Astrocyte (in vitro differentiated cells and primary cell): ENCODE results near the gene HTRA1. TPM values are rescaled to one million over a fixed set of nuclear protein-coding genes. Genes with fewer than 3 reads are reported as not detected.
A peak's percentile ranks its signal among the peaks of the same experiment; 100 is the strongest.

ENCODE experiments used
- DNase-seq: peaks from one replicate; pipeline ENCODE4 v3.0.0-alpha.2; 2010; ENCODE audit warnings: low read depth
- FAIRE-seq: peaks from 2 replicates; lab custom pipeline; 2011; peaks lifted over from hg19 to GRCh38; lab: Jason Lieb, UNC
- H2AFZ ChIP-seq: 2 replicates; pipeline ENCODE4 v1.6.0; 2012; ENCODE audit warnings: low read depth, low read length, inconsistent platforms
- H3K27ac ChIP-seq: 2 replicates; pipeline ENCODE4 v1.5.1; 2011; ENCODE audit warnings: low read depth, low read length, inconsistent platforms
- H3K27me3 ChIP-seq: 2 replicates; pipeline ENCODE4 v1.6.0; 2011; ENCODE audit warnings: low read length, inconsistent platforms; ENCODE audit not compliant: insufficient read depth
- H3K36me3 ChIP-seq: 2 replicates; pipeline ENCODE4 v1.5.1; 2011; ENCODE audit warnings: low read length, inconsistent platforms; ENCODE audit not compliant: insufficient read depth
- H3K4me1 ChIP-seq: 2 replicates; pipeline ENCODE4 v1.5.1; 2011; ENCODE audit warnings: low read length, inconsistent platforms; ENCODE audit not compliant: insufficient read depth
- H3K4me2 ChIP-seq: 2 replicates; pipeline ENCODE4 v1.6.0; 2012; ENCODE audit warnings: low read length, inconsistent platforms
- H3K4me3 ChIP-seq: 2 replicates; pipeline ENCODE4 v1.5.1; 2011; ENCODE audit warnings: low read depth, mild to moderate bottlenecking, low read length, inconsistent platforms; ENCODE audit not compliant: insufficient read depth
- H3K79me2 ChIP-seq: 2 replicates; pipeline ENCODE4 v1.6.0; 2012; ENCODE audit warnings: mild to moderate bottlenecking, low read length, inconsistent platforms; ENCODE audit not compliant: insufficient read depth
- H3K9ac ChIP-seq: 2 replicates; pipeline ENCODE4 v1.6.0; 2012; ENCODE audit warnings: mild to moderate bottlenecking, low read length, inconsistent platforms
- H3K9me3 ChIP-seq: 2 replicates; pipeline ENCODE4 v1.5.1; 2012; ENCODE audit warnings: low read depth, mild to moderate bottlenecking, low read length, inconsistent platforms; ENCODE audit not compliant: insufficient read depth
- H4K20me1 ChIP-seq: 2 replicates; pipeline ENCODE4 v1.6.0; 2012; ENCODE audit warnings: low read length, inconsistent platforms; ENCODE audit not compliant: insufficient read depth
- H3K27ac Mint-ChIP-seq: one replicate; pipeline ENCODE4 v1.8.0; 2021; ENCODE audit warnings: mild to moderate bottlenecking, mixed read lengths; ENCODE audit not compliant: unreplicated experiment
- H3K27me3 Mint-ChIP-seq: one replicate; pipeline ENCODE4 v1.8.0; 2021; ENCODE audit warnings: low read depth, mixed read lengths; ENCODE audit not compliant: unreplicated experiment
- H3K36me3 Mint-ChIP-seq: one replicate; pipeline ENCODE4 v1.8.0; 2021; ENCODE audit warnings: low read depth, mixed read lengths; ENCODE audit not compliant: unreplicated experiment
- H3K4me1 Mint-ChIP-seq: one replicate; pipeline ENCODE4 v1.8.0; 2021; ENCODE audit warnings: low read depth, mixed read lengths; ENCODE audit not compliant: unreplicated experiment
- H3K4me3 Mint-ChIP-seq: one replicate; pipeline ENCODE4 v1.8.0; 2021; ENCODE audit warnings: mild to moderate bottlenecking, moderate library complexity, mixed read lengths; ENCODE audit not compliant: unreplicated experiment
- H3K9me3 Mint-ChIP-seq: one replicate; pipeline ENCODE4 v1.8.0; 2021; ENCODE audit warnings: mild to moderate bottlenecking, mixed read lengths; ENCODE audit not compliant: unreplicated experiment
- CTCF ChIP-seq: IDR thresholded peaks from 2 replicates; pipeline ENCODE4 v1.5.1; 2011; ENCODE audit warnings: low read depth, mild to moderate bottlenecking, inconsistent platforms, low read length, moderate library complexity; ENCODE audit not compliant: insufficient read depth
- EZH2 ChIP-seq: IDR thresholded peaks from 2 replicates; pipeline ENCODE4 v1.6.1; 2012; ENCODE audit warnings: mild to moderate bottlenecking, low read length, inconsistent platforms; ENCODE audit not compliant: insufficient read depth
- total RNA-seq: library from RNA; stranded (reverse); gene quantifications from 2 replicates; pipeline ENCODE4 v1.2.1, GENCODE V29; 2021

The HTRA1 gene
- total RNA-seq, 1 donor from 2014 or later, result 34.9 TPM

- Histone ChIP-seq H3K36me3 (no peaks in the 10 kb centered on the region), H3K4me3 (peak overlapping the region; percentile 74), H3K4me2 (peak overlapping the region; percentile 94), H3K9ac (peak overlapping the region; percentile 74), H3K9me3 (no peaks in the 10 kb centered on the region), H4K20me1 (peaks cover 40% of the 10 kb centered on the region), H3K79me2 (peaks cover 23% of the 10 kb centered on the region), H2AFZ (peak overlapping the region; percentile 81), H3K27ac (no peak overlapping the region), H3K27me3 (peaks cover 5% of the 10 kb centered on the region), H3K4me1 (peaks cover 24% of the 10 kb centered on the region)
- TF ChIP-seq CTCF, result no peak
- no peak for TF ChIP-seq EZH2
- peaks cover 20% of the 10 kb centered on the region for H3K4me1 Mint-ChIP-seq
- H3K4me3 Mint-ChIP-seq, result peak overlapping the region; percentile 87
- no peak for DNase-seq
- peaks cover 60% of the 10 kb centered on the region for H3K27me3 Mint-ChIP-seq
- H3K36me3 Mint-ChIP-seq, result peaks cover 11% of the 10 kb centered on the region
- FAIRE-seq, result no peak
- no peaks in the 10 kb centered on the region for H3K9me3 Mint-ChIP-seq
- H3K27ac Mint-ChIP-seq, result no peak overlapping the region
Observed at GRCh38 chr10:122461729-122462532, 578 bp downstream of the HTRA1 start.

- H3K27me3 Mint-ChIP-seq, result peaks cover 52% of the 10 kb centered on the region
- peaks cover 23% of the 10 kb centered on the region for H3K79me2 ChIP-seq
- FAIRE-seq, result no peak
Observed at GRCh38 chr10:122462533-122463465, 1.4 kb downstream of the HTRA1 start.

More at GRCh38 chr10:122462533-122463465, 1.4 kb downstream of the HTRA1 start:
- Mint-ChIP-seq H3K4me1 (peaks cover 20% of the 10 kb centered on the region), H3K9me3 (no peaks in the 10 kb centered on the region), H3K36me3 (peaks cover 12% of the 10 kb centered on the region), H3K27ac (no peak overlapping the region), H3K4me3 (peak overlapping the region; percentile 87)
- peaks cover 5% of the 10 kb centered on the region for H3K27me3 ChIP-seq
- H3K4me1 ChIP-seq, result peaks cover 24% of the 10 kb centered on the region
- no peaks in the 10 kb centered on the region for H3K36me3 ChIP-seq
- peak overlapping the region; percentile 74 for H3K9ac ChIP-seq
- DNase-seq, result no peak
- peak overlapping the region; percentile 94 for H3K4me2 ChIP-seq
- TF ChIP-seq EZH2, result no peak
- no peak for TF ChIP-seq CTCF
- peaks cover 43% of the 10 kb centered on the region for H4K20me1 ChIP-seq
- H2AFZ ChIP-seq, result peak overlapping the region; percentile 81
- H3K27ac ChIP-seq, result no peak overlapping the region
- peak overlapping the region; percentile 74 for H3K4me3 ChIP-seq
- H3K9me3 ChIP-seq, result no peaks in the 10 kb centered on the region
